HCT116 (cell line): Measurements from ENCODE around the gene DMAC2. TPM values are rescaled to one million over a fixed set of nuclear protein-coding genes. Genes with fewer than 3 reads are reported as not detected.
A peak's percentile ranks its signal among the peaks of the same experiment; 100 is the strongest.

Experiments
- ATAC-seq: fragments of 200-7000 bp; cut with Tn5 transposase; 2 replicates; pipeline ENCODE4 v1.9.1; 2020; ENCODE audit warnings: mild to moderate bottlenecking, moderate library complexity
- Bru-seq: library from RNA; stranded (reverse); fragments of 400-500 nt; gene quantifications from one replicate; lab custom pipeline; 2021; lab: Mats Ljungman, UMichigan
- BruChase-seq, 2 experiments: library from RNA; stranded (reverse); fragments of 400-500 nt; gene quantifications; one replicate each; lab custom pipeline; 2021; lab: Mats Ljungman, UMichigan
- BruUV-seq: library from RNA; stranded (reverse); fragments of 400-500 nt; replicated peaks from 2 replicates; lab custom pipeline; 2021; lab: Mats Ljungman, UMichigan
- CTCF ChIA-PET: fragments of 300-600 bp; sonication (Branson Sonifier 250); formaldehyde crosslinking; loops from one replicate; lab custom pipeline; 2021; ENCODE audit warnings: antibody characterized with exemption; lab: Charles Lee
- POLR2A ChIA-PET: fragments of 300-600, 350-600 bp; sonication (Branson Sonifier 250); formaldehyde crosslinking; loops from one replicate; lab custom pipeline; 2021; ENCODE audit warnings: antibody characterized with exemption; lab: Charles Lee
- RAD21 ChIA-PET, 2 experiments: fragments of 300-600 bp; sonication (Branson Sonifier 250); formaldehyde crosslinking; loops; one replicate each; lab custom pipeline; 2023; ENCODE audit warnings: low total read pairs in 2 of 2; ENCODE audit not compliant: uncharacterized antibody in 2 of 2, unreplicated experiment in 2 of 2, low non-redundant PET in 1 of 2; lab: Charles Lee
- DNase-seq: peaks from one replicate; pipeline ENCODE4 v3.0.0-alpha.2; 2010; ENCODE audit warnings: low read depth, low spot score
- H2AFZ ChIP-seq: fragments of 200-600 bp; shearing (Covaris generic), sonication (generic); 2 replicates; pipeline ENCODE4 v1.6.1; 2017; ENCODE audit warnings: low read depth, mixed run types, mixed read lengths, antibody characterized with exemption, low read length; ENCODE audit not compliant: poor library complexity, severe bottlenecking
- H3K27ac ChIP-seq: 2 replicates; pipeline ENCODE4 v1.5.1; 2012; ENCODE audit warnings: low read depth, low read length
- H3K27me3 ChIP-seq: fragments of 200-600 bp; sonication (generic); 2 replicates; pipeline ENCODE4 v1.6.1; 2016; ENCODE audit warnings: mixed run types, low read length, mixed read lengths; ENCODE audit not compliant: insufficient read depth
- H3K36me3 ChIP-seq, 2 experiments: fragments of 200-500 bp in 1 of 2; fragments of 200-600 bp in 1 of 2; sonication (Bioruptor generic) in 1 of 2; sonication (generic) in 1 of 2; 2 replicates each; pipeline versions ENCODE4 v1.5.1 to v1.6.1; 2014 to 2016; ENCODE audit warnings: low read length in 2 of 2, inconsistent platforms in 1 of 2, mixed read lengths in 1 of 2, mixed run types in 1 of 2; ENCODE audit not compliant: insufficient read depth in 2 of 2, control insufficient read depth in 1 of 2
- H3K4me1 ChIP-seq, 2 experiments: fragments of 200-600 bp in 1 of 2; sonication (generic) in 1 of 2; 2 replicates each; pipeline versions ENCODE4 v1.5.1 to v1.6.1; 2012 to 2017; ENCODE audit warnings: low read length in 2 of 2, inconsistent platforms in 1 of 2, mild to moderate bottlenecking in 1 of 2, mixed read lengths in 1 of 2, mixed run types in 1 of 2, moderate library complexity in 1 of 2; ENCODE audit not compliant: insufficient read depth in 2 of 2, control insufficient read depth in 1 of 2
- H3K4me2 ChIP-seq: fragments of 200-600 bp; sonication (generic); 2 replicates; pipeline ENCODE4 v1.6.1; 2017; ENCODE audit warnings: mixed run types, low read length, mixed read lengths
- H3K4me3 ChIP-seq, 2 experiments: fragments of 200-600 bp in 1 of 2; sonication (generic) in 1 of 2; replicated peaks in 1 of 2; 2 replicates each; pipeline ENCODE4 v1.5.1; 2011 to 2016; ENCODE audit warnings: low read length in 2 of 2, control low read depth in 1 of 2, low read depth in 1 of 2, mild to moderate bottlenecking in 1 of 2, mixed read lengths in 1 of 2, mixed run types in 1 of 2
- H3K79me2 ChIP-seq: fragments of 200-600 bp; sonication (generic); 2 replicates; pipeline ENCODE4 v1.6.1; 2017; ENCODE audit warnings: mild to moderate bottlenecking, mixed run types, low read length, moderate library complexity, mixed read lengths; ENCODE audit not compliant: insufficient read depth
- H3K9ac ChIP-seq: fragments of 200-600 bp; sonication (generic); 2 replicates; pipeline ENCODE4 v1.6.1; 2016; ENCODE audit warnings: low read length, mixed read lengths
- H3K9me2 ChIP-seq: fragments of 200-600 bp; sonication (generic), shearing (Covaris generic); 2 replicates; pipeline ENCODE4 v1.6.1; 2017; ENCODE audit warnings: mixed run types, mild to moderate bottlenecking, moderate library complexity; ENCODE audit not compliant: insufficient read depth
- H3K9me3 ChIP-seq, 2 experiments: fragments of 200-500 bp in 1 of 2; fragments of 200-600 bp in 1 of 2; sonication (Bioruptor generic) in 1 of 2; sonication (generic) in 1 of 2; 2 replicates each; pipeline ENCODE4 v1.6.1; 2014 to 2017; ENCODE audit warnings: low read length in 2 of 2, mixed read lengths in 2 of 2, inconsistent platforms in 1 of 2, low read depth in 1 of 2, mild to moderate bottlenecking in 1 of 2, mixed run types in 1 of 2, moderate library complexity in 1 of 2; ENCODE audit not compliant: control insufficient read depth in 1 of 2, insufficient read depth in 1 of 2
- H4K20me1 ChIP-seq: fragments of 200-600 bp; sonication (generic), shearing (Covaris generic); 2 replicates; pipeline ENCODE4 v1.6.1; 2017; ENCODE audit warnings: mixed run types, mild to moderate bottlenecking, moderate library complexity; ENCODE audit not compliant: insufficient read depth
- ATF3 ChIP-seq: IDR thresholded peaks from 2 replicates; pipeline ENCODE4 v1.6.1; 2012
- CEBPB ChIP-seq: IDR thresholded peaks from 2 replicates; pipeline ENCODE4 v1.6.1; 2012; ENCODE audit warnings: low read depth
- EGR1 ChIP-seq: IDR thresholded peaks from 2 replicates; pipeline ENCODE4 v1.6.1; 2012; ENCODE audit warnings: low read depth
- EZH2 ChIP-seq: fragments of 200-600 bp; sonication (generic); IDR thresholded peaks from 2 replicates; pipeline ENCODE4 v1.6.1; 2017; ENCODE audit warnings: antibody characterized with exemption, mixed run types
- EZH2phosphoT487 ChIP-seq: fragments of 200-600 bp; IDR thresholded peaks from 2 replicates; pipeline ENCODE4 v1.6.1; 2018; ENCODE audit warnings: antibody characterized with exemption, borderline replicate concordance
- JUND ChIP-seq: IDR thresholded peaks from 2 replicates; pipeline ENCODE4 v1.6.1; 2012
- POLR2A ChIP-seq: IDR thresholded peaks from 2 replicates; pipeline ENCODE4 v1.7.0; 2011; ENCODE audit warnings: borderline replicate concordance; ENCODE audit not compliant: insufficient read depth, insufficient read length; ENCODE audit errors: extremely low read depth
- POLR2AphosphoS5 ChIP-seq: IDR thresholded peaks from 2 replicates; pipeline ENCODE4 v1.6.1; 2011; ENCODE audit warnings: mild to moderate bottlenecking, low read depth, low read length, moderate library complexity
- SIN3A ChIP-seq: IDR thresholded peaks from 2 replicates; pipeline ENCODE4 v1.6.1; 2012; ENCODE audit warnings: low read depth
- SRF ChIP-seq: IDR thresholded peaks from 2 replicates; pipeline ENCODE4 v1.6.1; 2012; ENCODE audit warnings: low read depth
- TCF7L2 ChIP-seq: IDR thresholded peaks from 2 replicates; pipeline ENCODE4 v1.7.0; 2011; ENCODE audit warnings: borderline replicate concordance, inconsistent platforms; ENCODE audit not compliant: insufficient read depth, insufficient read length; ENCODE audit errors: extremely low read depth
- YY1 ChIP-seq: IDR thresholded peaks from 2 replicates; pipeline ENCODE4 v1.6.1; 2011; ENCODE audit warnings: low read length, low read depth, moderate library complexity, mild to moderate bottlenecking; ENCODE audit not compliant: insufficient replicate concordance; ENCODE audit errors: extremely low read depth
- ZNF274 ChIP-seq: fragments of 200-500 bp; sonication (Bioruptor generic); IDR thresholded peaks from 2 replicates; pipeline ENCODE4 v1.6.1; 2014; ENCODE audit warnings: mild to moderate bottlenecking, low read depth, low read length, inconsistent platforms
- intact Hi-C: fragments of 100-400 bp; cut with micrococcal nuclease; formaldehyde crosslinking; loops from 2 replicates; pipeline ENCODE4 v1.10.0; 2022
- long read RNA-seq: library from polyadenylated mRNA; unstranded; transcript quantifications from one replicate; pipeline ENCODE4 v2.0.0, GENCODE V29; 2021; ENCODE audit not compliant: unreplicated experiment
- polyA plus RNA-seq: library from polyadenylated mRNA; unstranded; fragments of >200 nt; gene quantifications from 2 replicates; pipeline ENCODE4 v1.2.1, GENCODE V29; 2012; ENCODE audit warnings: missing spikeins
- total RNA-seq: library from RNA; stranded (reverse); gene quantifications from one replicate; pipeline ENCODE4 v1.2.1, GENCODE V29; 2021; ENCODE audit not compliant: unreplicated experiment
- TF ChIP-seq, protein P1 (sequence below): IDR thresholded peaks from 2 replicates; pipeline ENCODE4 v1.6.1; 2012; ENCODE audit warnings: low read depth
- TF ChIP-seq, protein P2 (sequence below), 3 experiments: fragments of 200-600 bp in 1 of 3; sonication (generic) in 1 of 3; IDR thresholded peaks in 2 of 3; conservative IDR thresholded peaks in 1 of 3; 2 replicates each; pipeline ENCODE4 v1.5.1; 2012 to 2017; ENCODE audit warnings: low read depth in 2 of 3, low read length in 2 of 3, antibody characterized with exemption in 1 of 3, borderline replicate concordance in 1 of 3, control low read depth in 1 of 3, mild to moderate bottlenecking in 1 of 3, mixed read lengths in 1 of 3, mixed run types in 1 of 3, moderate library complexity in 1 of 3; ENCODE audit not compliant: insufficient read depth in 1 of 3
- TF ChIP-seq, protein P3 (sequence below): IDR thresholded peaks from 2 replicates; pipeline ENCODE4 v1.6.1; 2012

The DMAC2 gene
- total RNA-seq (65.6 TPM), Bru-seq, nascent RNA (percentile 80 among the genes with signal in this experiment), BruChase-seq, experiment 1, labeled RNA remaining after a 6-hour chase (percentile 88 among the genes with signal in this experiment), BruChase-seq, experiment 2, labeled RNA remaining after a 2-hour chase (percentile 80 among the genes with signal in this experiment)
- 62.4 and 64.0 TPM in 2 replicates for polyA plus RNA-seq
- long read RNA-seq, transcript DMAC2-201 (6 exons, 1,692 nt) = major isoform, 22 of 62 reads
- long read RNA-seq, partial matches to known transcripts = 14 of 62 reads
- long read RNA-seq, other reads (novel, unspliced or antisense) = 17 of 62 reads

DNA sequence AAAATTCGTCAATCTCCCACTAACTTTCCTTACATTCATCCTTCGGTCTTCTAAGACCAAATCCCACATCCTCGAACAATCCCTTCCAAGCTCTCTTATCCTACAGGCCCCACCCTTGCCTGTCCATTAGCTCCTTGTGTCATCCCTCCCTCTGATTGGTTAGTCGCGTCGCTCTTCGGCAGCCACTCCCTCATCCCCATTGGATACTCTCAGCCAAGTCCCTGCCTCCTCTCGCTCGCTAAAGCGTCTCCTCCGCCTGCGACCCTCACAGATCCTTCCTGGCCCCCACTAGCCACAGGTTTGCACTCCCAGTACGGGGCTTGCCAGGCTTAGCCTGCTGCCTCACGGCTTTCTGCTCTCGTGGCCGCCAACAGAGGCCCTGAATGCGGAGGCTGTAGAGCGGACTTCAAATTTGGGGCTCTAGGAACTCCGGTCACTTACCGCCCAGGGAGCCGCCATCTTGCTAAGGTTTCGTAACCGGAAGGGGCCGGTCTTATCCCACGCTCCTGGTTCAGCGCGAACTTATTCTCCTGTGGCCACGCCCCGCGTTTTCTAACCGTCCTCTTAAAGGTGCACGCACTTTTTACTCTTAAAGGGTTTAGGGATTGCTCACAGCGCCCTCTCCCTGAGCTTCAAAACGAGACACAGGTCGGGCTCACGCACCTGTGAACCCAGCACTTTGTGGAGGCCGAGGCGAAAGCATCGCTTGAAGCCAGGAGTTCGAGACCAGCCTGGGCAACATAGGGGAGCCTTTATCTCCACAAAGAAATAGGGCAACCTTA is at the start of gene DMAC2:
DMAC2 (minus strand) TSS at position 472 of the 782 bp plus-strand sequence; CDS start at position 459, 13 bp downstream.
- peak within 1 kb of the TSS; percentile 76 to 96 for H3K4me3 ChIP-seq
- ChIA-PET RAD21 (interaction anchor here (0.5 to 1.2 kb wide), 4 partner anchors 9 to 99 kb away, joined by 3 to 7 read pairs (median 4); no protein-coding TSS in a partner anchor), POLR2A (interaction anchor here (0.5 to 1.8 kb wide), 13 partner anchors 9 to 271 kb away, joined by 3 to 12 read pairs (median 4); partner anchors contain the start of genes B9D2 and HNRNPUL1), CTCF (interaction anchor here (0.6 to 2.0 kb wide), 12 partner anchors 8 to 355 kb away, joined by 3 to 34 read pairs (median 4); no protein-coding TSS in a partner anchor)
- peak within 1 kb of the TSS; percentile 81 for H3K27ac ChIP-seq
- peaks cover 10 to 12% of the 10 kb centered on the region in 2 experiments for H3K4me1 ChIP-seq
- no peaks in the 10 kb centered on the region for H3K27me3 ChIP-seq
- H3K79me2 ChIP-seq = peaks cover 17% of the 10 kb centered on the region
- ATAC-seq (peak; percentile 97), DNase-seq (peak; percentile 99)
- peak within 1 kb of the TSS; percentile 63 for H3K4me2 ChIP-seq
- intact Hi-C loops = loop anchor here (1.0 kb wide), 1 partner anchor 42 kb away; the partner anchor contains the start of genes BCKDHA and EXOSC5
- H3K9me3 ChIP-seq = no peaks in the 10 kb centered on the region
- no peaks in the 10 kb centered on the region for H3K9me2 ChIP-seq
- H4K20me1 ChIP-seq = no peaks in the 10 kb centered on the region
- H2AFZ ChIP-seq = no peak within 1 kb of the TSS
- no peaks in the 10 kb centered on the region; a peak in 2 of 4 replicates for H3K36me3 ChIP-seq
- TSS peak; percentile 82 for BruUV-seq
- H3K9ac ChIP-seq = peak within 1 kb of the TSS; percentile 85
- TF ChIP-seq ZNF274 (no peak), POLR2A (peak; percentile 57), EZH2 (no peak), TCF7L2 (no peak), YY1 (peak; percentile 96), SIN3A (no peak; the same call in 1 of the 2 replicates), SRF (no peak), CEBPB (peak; percentile 94), POLR2AphosphoS5 (peak; percentile 71), ATF3 (no peak), EZH2phosphoT487 (no peak), JUND (no peak), EGR1 (peak; percentile 50)
- TF ChIP-seq, protein P1, sequence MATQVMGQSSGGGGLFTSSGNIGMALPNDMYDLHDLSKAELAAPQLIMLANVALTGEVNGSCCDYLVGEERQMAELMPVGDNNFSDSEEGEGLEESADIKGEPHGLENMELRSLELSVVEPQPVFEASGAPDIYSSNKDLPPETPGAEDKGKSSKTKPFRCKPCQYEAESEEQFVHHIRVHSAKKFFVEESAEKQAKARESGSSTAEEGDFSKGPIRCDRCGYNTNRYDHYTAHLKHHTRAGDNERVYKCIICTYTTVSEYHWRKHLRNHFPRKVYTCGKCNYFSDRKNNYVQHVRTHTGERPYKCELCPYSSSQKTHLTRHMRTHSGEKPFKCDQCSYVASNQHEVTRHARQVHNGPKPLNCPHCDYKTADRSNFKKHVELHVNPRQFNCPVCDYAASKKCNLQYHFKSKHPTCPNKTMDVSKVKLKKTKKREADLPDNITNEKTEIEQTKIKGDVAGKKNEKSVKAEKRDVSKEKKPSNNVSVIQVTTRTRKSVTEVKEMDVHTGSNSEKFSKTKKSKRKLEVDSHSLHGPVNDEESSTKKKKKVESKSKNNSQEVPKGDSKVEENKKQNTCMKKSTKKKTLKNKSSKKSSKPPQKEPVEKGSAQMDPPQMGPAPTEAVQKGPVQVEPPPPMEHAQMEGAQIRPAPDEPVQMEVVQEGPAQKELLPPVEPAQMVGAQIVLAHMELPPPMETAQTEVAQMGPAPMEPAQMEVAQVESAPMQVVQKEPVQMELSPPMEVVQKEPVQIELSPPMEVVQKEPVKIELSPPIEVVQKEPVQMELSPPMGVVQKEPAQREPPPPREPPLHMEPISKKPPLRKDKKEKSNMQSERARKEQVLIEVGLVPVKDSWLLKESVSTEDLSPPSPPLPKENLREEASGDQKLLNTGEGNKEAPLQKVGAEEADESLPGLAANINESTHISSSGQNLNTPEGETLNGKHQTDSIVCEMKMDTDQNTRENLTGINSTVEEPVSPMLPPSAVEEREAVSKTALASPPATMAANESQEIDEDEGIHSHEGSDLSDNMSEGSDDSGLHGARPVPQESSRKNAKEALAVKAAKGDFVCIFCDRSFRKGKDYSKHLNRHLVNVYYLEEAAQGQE = no peak
- TF ChIP-seq, protein P2, sequence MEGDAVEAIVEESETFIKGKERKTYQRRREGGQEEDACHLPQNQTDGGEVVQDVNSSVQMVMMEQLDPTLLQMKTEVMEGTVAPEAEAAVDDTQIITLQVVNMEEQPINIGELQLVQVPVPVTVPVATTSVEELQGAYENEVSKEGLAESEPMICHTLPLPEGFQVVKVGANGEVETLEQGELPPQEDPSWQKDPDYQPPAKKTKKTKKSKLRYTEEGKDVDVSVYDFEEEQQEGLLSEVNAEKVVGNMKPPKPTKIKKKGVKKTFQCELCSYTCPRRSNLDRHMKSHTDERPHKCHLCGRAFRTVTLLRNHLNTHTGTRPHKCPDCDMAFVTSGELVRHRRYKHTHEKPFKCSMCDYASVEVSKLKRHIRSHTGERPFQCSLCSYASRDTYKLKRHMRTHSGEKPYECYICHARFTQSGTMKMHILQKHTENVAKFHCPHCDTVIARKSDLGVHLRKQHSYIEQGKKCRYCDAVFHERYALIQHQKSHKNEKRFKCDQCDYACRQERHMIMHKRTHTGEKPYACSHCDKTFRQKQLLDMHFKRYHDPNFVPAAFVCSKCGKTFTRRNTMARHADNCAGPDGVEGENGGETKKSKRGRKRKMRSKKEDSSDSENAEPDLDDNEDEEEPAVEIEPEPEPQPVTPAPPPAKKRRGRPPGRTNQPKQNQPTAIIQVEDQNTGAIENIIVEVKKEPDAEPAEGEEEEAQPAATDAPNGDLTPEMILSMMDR (IDR thresholded peaks at IDR 0.05 in 2 of 3, conservative IDR thresholded peaks at IDR 0.05 in 1 of 3; ENCODE audit: borderline replicate concordance in 1 of 3, insufficient read depth in 1 of 3, low read depth in 2 of 3, low read length in 2 of 3) = peak; percentile 46 to 72 (median 72); a peak in 5 of 6 replicates
- TF ChIP-seq, protein P3, sequence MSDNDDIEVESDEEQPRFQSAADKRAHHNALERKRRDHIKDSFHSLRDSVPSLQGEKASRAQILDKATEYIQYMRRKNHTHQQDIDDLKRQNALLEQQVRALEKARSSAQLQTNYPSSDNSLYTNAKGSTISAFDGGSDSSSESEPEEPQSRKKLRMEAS = peak; percentile 95
